Liver (tissue), 9 donors: ENCODE data around the gene STXBP4. TPM values are rescaled to one million over a fixed set of nuclear protein-coding genes. Genes with fewer than 3 reads are reported as not detected.

ENCODE experiments used
- DNase-seq: peaks from one replicate; pipeline ENCODE4 v3.0.0-alpha.2; 2017; ENCODE audit warnings: low spot score
- H3K27ac ChIP-seq, 2 donors: one replicate each; pipeline ENCODE4 v1.7.0; 2013; ENCODE audit warnings: inconsistent platforms in 2 of 2, low read length in 2 of 2, control low read depth in 1 of 2, low read depth in 1 of 2, mild to moderate bottlenecking in 1 of 2
- H3K27me3 ChIP-seq, 4 donors: one replicate each; pipeline versions ENCODE4 v1.6.1 to v1.7.0; 2013; ENCODE audit warnings: low read length in 3 of 4, inconsistent platforms in 1 of 4, mild to moderate bottlenecking in 1 of 4, moderate library complexity in 1 of 4; ENCODE audit not compliant: control insufficient read depth in 4 of 4, insufficient read depth in 4 of 4
- H3K36me3 ChIP-seq, 4 donors: one replicate each; pipeline versions ENCODE4 v1.6.1 to v1.7.0; 2013; ENCODE audit warnings: low read length in 3 of 4, mild to moderate bottlenecking in 3 of 4, low read depth in 1 of 4, moderate library complexity in 1 of 4; ENCODE audit not compliant: control insufficient read depth in 4 of 4, insufficient read depth in 3 of 4
- H3K4me1 ChIP-seq, 4 donors: one replicate each; pipeline versions ENCODE4 v1.6.1 to v1.7.0; 2013; ENCODE audit warnings: low read length in 3 of 4, mild to moderate bottlenecking in 3 of 4, moderate library complexity in 1 of 4; ENCODE audit not compliant: control insufficient read depth in 4 of 4, insufficient read depth in 4 of 4
- H3K4me3 ChIP-seq, 3 donors: one replicate each; pipeline versions ENCODE4 v1.6.1 to v1.7.0; 2013; ENCODE audit warnings: low read length in 3 of 3, control low read depth in 1 of 3, low read depth in 1 of 3, mild to moderate bottlenecking in 1 of 3
- H3K9ac ChIP-seq, 2 donors: one replicate each; pipeline ENCODE4 v1.7.0; 2013; ENCODE audit warnings: low read length in 2 of 2, mild to moderate bottlenecking in 2 of 2, moderate library complexity in 2 of 2, control low read depth in 1 of 2, low read depth in 1 of 2
- H3K9me3 ChIP-seq, 4 donors: one replicate each; pipeline versions ENCODE4 v1.6.1 to v1.7.0; 2013; ENCODE audit warnings: low read length in 3 of 4; ENCODE audit not compliant: control insufficient read depth in 4 of 4
- ATF3 ChIP-seq: IDR thresholded peaks from 2 replicates; pipeline ENCODE4 v1.6.1; 2016; ENCODE audit warnings: antibody characterized with exemption
- CTCF ChIP-seq: fragments of 150-350 bp; IDR thresholded peaks from 2 replicates; pipeline ENCODE4 v1.5.1; 2017; ENCODE audit warnings: improper control_type of control experiment, low read depth, low read length; ENCODE audit not compliant: missing input control
- EGR1 ChIP-seq, 2 donors: IDR thresholded peaks; 2 replicates each; pipeline ENCODE4 v1.6.1; 2016 to 2018; ENCODE audit warnings: antibody characterized with exemption in 2 of 2, low read depth in 2 of 2
- FOXA1 ChIP-seq: IDR thresholded peaks from 2 replicates; pipeline ENCODE4 v1.6.1; 2016; ENCODE audit warnings: antibody characterized with exemption
- FOXA2 ChIP-seq: IDR thresholded peaks from 2 replicates; pipeline ENCODE4 v1.6.1; 2016; ENCODE audit warnings: antibody characterized with exemption
- GABPA ChIP-seq, 2 donors: IDR thresholded peaks in 1 of 2; conservative IDR thresholded peaks in 1 of 2; 2 replicates each; pipeline ENCODE4 v1.6.1; 2016; ENCODE audit warnings: antibody characterized with exemption in 2 of 2, mild to moderate bottlenecking in 1 of 2, moderate library complexity in 1 of 2
- HNF4A ChIP-seq, 2 donors: conservative IDR thresholded peaks; 2 replicates each; pipeline ENCODE4 v1.6.1; 2016; ENCODE audit warnings: antibody characterized with exemption in 2 of 2, mild to moderate bottlenecking in 2 of 2
- HNF4G ChIP-seq: IDR thresholded peaks from 2 replicates; pipeline ENCODE4 v1.6.1; 2016; ENCODE audit warnings: antibody characterized with exemption
- JUND ChIP-seq, 2 donors: IDR thresholded peaks; 2 replicates each; pipeline ENCODE4 v1.6.1; 2016; ENCODE audit warnings: antibody characterized with exemption in 2 of 2
- MAX ChIP-seq: IDR thresholded peaks from 2 replicates; pipeline ENCODE4 v1.6.1; 2016; ENCODE audit warnings: antibody characterized with exemption
- RAD21 ChIP-seq, 2 donors: IDR thresholded peaks; 2 replicates each; pipeline ENCODE4 v1.6.1; 2016; ENCODE audit warnings: antibody characterized with exemption in 2 of 2, mild to moderate bottlenecking in 2 of 2
- REST ChIP-seq: IDR thresholded peaks from 2 replicates; pipeline ENCODE4 v1.6.1; 2016; ENCODE audit warnings: antibody characterized with exemption, mild to moderate bottlenecking
- RXRA ChIP-seq, 2 donors: IDR thresholded peaks; 2 replicates each; pipeline ENCODE4 v1.6.1; 2017 to 2018; ENCODE audit warnings: antibody characterized with exemption in 2 of 2, mild to moderate bottlenecking in 1 of 2
- SP1 ChIP-seq: IDR thresholded peaks from 2 replicates; pipeline ENCODE4 v1.6.1; 2018; ENCODE audit warnings: antibody characterized with exemption, mild to moderate bottlenecking
- YY1 ChIP-seq: IDR thresholded peaks from 2 replicates; pipeline ENCODE4 v1.6.1; 2016; ENCODE audit warnings: antibody characterized with exemption, mild to moderate bottlenecking
- ZBTB33 ChIP-seq: IDR thresholded peaks from 2 replicates; pipeline ENCODE4 v1.6.1; 2016; ENCODE audit warnings: antibody characterized with exemption
- WGBS: extraction: QIAGEN DNeasy Blood & Tissue Kit; methylation state at CpG from one replicate; pipeline ENCODE4 v1.1.7; 2013; 5-methylcytosine and 5-hydroxymethylcytosine counted together
- polyA plus RNA-seq, 2 donors: library from polyadenylated mRNA; stranded (reverse) in 1 of 2; unstranded in 1 of 2; fragments of 200-250 nt in 1 of 2; fragments of >200 nt in 1 of 2; fragmentation: Nextera tagmentation in 1 of 2; extraction: Ambion mirVana in 1 of 2; gene quantifications; one replicate each; pipeline versions ENCODE4 v1.2.1 to v1.2.3, GENCODE V29; 2013 to 2015
- total RNA-seq, 2 donors: library from RNA; depleted of rRNA; stranded (reverse); fragments of >200 nt; gene quantifications; one replicate each; pipeline ENCODE4 v1.2.3, GENCODE V29; 2014
- donor health status: healthy.
- donor health status: healthy.
- donor health status: healthy.
- donor health status: healthy.
- donor health status: healthy.

Gene STXBP4
- total and polyA plus RNA-seq, 4 donors, result 1.5 to 12.6 (median 3.5) TPM

GRCh38 chr17:55053855-55054254, 85.3 kb downstream of the STXBP4 start:
- no peak for DNase-seq
- H3K27ac ChIP-seq, result no peak overlapping the region
- no peaks in the 10 kb centered on the region for H3K27me3 ChIP-seq
- 96% methylated on average over 1 of the region's 1 CpG for WGBS
- H3K36me3 ChIP-seq, result no peaks in the 10 kb centered on the region
- no peak overlapping the region for H3K4me3 ChIP-seq
- no peak overlapping the region for H3K9ac ChIP-seq
- no peaks in the 10 kb centered on the region for H3K9me3 ChIP-seq
- TF ChIP-seq SP1, result no peak
- TF ChIP-seq CTCF, result peak; percentile 37
- peak; percentile 69 to 76 for TF ChIP-seq RAD21 (IDR thresholded peaks at IDR 0.05)
- peaks cover 0 to 5% (median 2%) of the 10 kb centered on the region in 4 donors for H3K4me1 ChIP-seq

- no peak for DNase-seq
- Histone ChIP-seq H3K9me3 (no peaks in the 10 kb centered on the region), H3K4me3 (no peak overlapping the region), H3K27ac (no peak overlapping the region), H3K27me3 (no peaks in the 10 kb centered on the region), H3K36me3 (no peaks in the 10 kb centered on the region), H3K9ac (no peak overlapping the region), H3K4me1 (peaks cover 0 to 5% (median 2%) of the 10 kb centered on the region in 4 donors)
- TF ChIP-seq RAD21 (IDR thresholded peaks at IDR 0.05) (no peak), REST (no peak), FOXA1 (no peak), EGR1 (IDR thresholded peaks at IDR 0.05; ENCODE audit: low read depth in 2 of 2) (no peak), HNF4G (no peak), YY1 (no peak), MAX (no peak), ATF3 (no peak)
These were observed 85.9 kb downstream of the STXBP4 start for GRCh38 chr17:55054429-55054828.

GRCh38 chr17:55056526-55056925, 88.0 kb downstream of the STXBP4 start:
- WGBS, result 27% methylated on average over 4 of the region's 4 CpGs
- DNase-seq, result no peak
- TF ChIP-seq SP1, result no peak
- no peak for TF ChIP-seq RXRA (IDR thresholded peaks at IDR 0.05)
- peak in 1 of 2 donors; percentile 8 for TF ChIP-seq JUND (IDR thresholded peaks at IDR 0.05)
- TF ChIP-seq CTCF, result no peak
- TF ChIP-seq MAX, result peak; percentile 14
- TF ChIP-seq FOXA2, result no peak
- no peak for TF ChIP-seq GABPA (IDR thresholded peaks at IDR 0.05 in 1 of 2, conservative IDR thresholded peaks at IDR 0.05 in 1 of 2)
- TF ChIP-seq HNF4A (conservative IDR thresholded peaks at IDR 0.05), result peak; percentile 9 to 21
- TF ChIP-seq ZBTB33, result no peak
- peak; percentile 15 for TF ChIP-seq YY1
- TF ChIP-seq FOXA1, result no peak

More at GRCh38 chr17:55056526-55056925, 88.0 kb downstream of the STXBP4 start:
- H3K27me3 ChIP-seq, result no peaks in the 10 kb centered on the region
- H3K9ac ChIP-seq, result no peak overlapping the region
- no peak overlapping the region for H3K4me3 ChIP-seq
- peaks cover 0 to 5% (median 2%) of the 10 kb centered on the region in 4 donors for H3K4me1 ChIP-seq
- no peaks in the 10 kb centered on the region for H3K36me3 ChIP-seq
- no peak overlapping the region for H3K27ac ChIP-seq
- no peaks in the 10 kb centered on the region for H3K9me3 ChIP-seq
